GM19193 (cell line): ENCODE data around the gene CLCN3.

Source experiments
- POLR2A ChIP-seq: IDR thresholded peaks from 4 replicates; pipeline ENCODE4 v1.6.1; 2011; ENCODE audit not compliant: insufficient read depth, insufficient read length; ENCODE audit errors: extremely low read depth

The CLCN3 gene

DNA sequence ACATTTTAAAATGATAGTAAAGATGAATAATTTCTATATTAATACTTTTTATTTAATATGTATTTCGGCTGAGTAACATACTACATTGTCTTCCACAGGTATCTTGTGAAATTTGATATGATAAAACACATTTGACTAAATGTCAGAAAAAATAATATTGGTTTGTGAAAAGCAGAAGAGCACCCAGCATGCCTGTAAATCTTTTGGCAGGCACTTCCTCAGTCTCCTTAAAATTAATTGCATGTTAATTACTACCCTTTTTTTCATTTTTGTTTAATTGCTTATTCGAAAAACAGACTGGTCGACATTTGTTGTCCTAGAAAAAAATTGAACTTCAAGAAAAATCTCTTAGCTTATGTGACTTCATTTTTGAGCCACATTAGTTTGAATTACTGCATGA is 40.6 kb downstream of the CLCN3 start:
- no peak for TF ChIP-seq POLR2A

DNA sequence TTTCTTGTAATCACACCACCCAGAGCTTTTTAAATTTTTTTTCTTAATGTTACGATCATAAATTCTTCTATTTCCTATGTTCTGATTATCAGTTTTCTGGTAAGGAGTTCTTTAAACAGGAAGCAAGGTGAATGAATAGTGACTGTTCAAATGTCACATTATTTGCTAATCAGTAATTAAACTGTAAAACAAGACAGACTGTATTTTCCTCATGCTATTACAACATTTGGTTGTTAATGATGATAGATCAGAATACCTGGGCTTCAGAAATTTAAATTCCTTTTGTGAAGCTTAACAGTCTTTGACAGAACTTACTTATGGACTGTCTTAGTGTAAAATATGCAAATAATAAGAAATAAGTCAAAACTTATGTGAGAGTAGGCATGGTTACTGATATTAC is 41.4 kb downstream of the CLCN3 start:
- TF ChIP-seq POLR2A, result no peak

DNA sequence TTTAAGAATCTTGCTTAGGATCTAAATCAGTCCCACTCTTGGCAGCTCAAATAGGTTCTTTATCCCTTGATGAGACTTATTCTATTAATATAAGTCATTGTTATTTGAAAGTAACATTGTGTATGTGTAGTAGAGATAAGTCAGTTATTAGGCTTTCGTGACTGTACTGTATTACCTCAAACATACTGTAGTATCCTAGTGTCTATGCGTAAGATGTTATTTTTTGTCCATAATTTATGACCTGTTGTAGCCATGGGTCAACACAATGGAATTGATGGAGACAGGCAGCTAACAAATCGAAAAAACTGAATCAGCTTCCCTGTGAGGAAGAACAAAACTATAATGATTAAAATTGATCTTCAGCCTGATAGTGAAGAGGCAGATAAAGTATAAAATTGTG is 41.8 kb downstream of the CLCN3 start:
- TF ChIP-seq POLR2A, result no peak

DNA sequence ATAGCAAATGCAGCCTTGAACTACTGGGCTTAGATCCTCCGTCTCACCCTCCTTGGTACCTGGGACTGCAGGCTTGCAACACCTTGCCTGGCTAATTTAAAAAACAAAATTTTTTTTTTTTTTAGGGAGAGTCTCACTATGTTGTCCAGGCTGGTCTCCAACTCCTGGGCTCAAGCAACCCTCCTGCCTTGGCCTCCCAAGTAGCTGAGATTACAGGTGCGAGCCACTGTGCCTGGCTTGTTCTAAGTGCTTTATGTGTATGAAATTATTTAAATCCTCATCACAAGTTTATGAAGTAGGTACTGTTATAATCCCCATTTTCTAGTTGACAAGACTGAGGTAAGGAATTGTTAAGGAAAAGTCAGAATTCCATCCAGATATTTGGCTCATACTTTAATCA is 43.0 kb downstream of the CLCN3 start:
- TF ChIP-seq POLR2A, result no peak

DNA sequence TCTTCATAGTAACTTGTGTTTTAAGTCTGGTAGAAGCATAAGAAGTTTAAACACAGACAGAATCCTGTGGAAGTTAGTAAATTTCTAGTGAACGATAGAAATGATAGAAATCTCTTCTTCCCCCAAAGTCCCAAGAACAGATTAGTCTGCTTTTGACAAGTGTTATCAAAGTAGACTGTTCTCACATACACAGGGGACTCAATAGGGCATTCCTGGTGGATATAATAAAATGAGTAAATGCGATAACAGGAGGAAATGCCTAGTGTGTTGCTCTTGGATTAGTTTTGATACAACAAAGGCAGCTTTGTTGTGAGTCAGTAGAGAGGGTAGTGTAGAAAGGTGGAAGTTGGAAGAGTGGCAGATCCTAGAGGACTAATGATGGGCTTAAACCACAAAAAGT is 43.5 kb downstream of the CLCN3 start:
- no peak for TF ChIP-seq POLR2A

DNA sequence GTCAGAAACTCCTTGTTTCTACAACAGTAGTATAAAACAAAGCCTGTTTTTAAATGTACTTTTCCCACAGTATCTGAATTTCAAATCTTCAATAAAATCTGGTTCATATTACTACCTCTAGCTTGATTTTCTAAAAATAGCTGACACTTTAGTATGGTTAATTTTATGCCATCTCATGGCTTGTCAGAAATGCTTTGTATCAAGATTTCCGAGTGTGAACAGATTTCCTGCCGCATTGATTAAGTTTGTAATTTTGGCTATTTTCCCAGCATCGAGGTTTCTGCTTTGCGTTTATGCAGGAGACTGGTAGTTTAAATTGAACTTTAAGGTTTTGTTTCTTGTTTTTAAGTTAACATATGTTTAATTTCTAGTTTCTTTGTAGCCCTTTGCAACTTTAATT is 44.2 kb downstream of the CLCN3 start:
- TF ChIP-seq POLR2A, result no peak

DNA sequence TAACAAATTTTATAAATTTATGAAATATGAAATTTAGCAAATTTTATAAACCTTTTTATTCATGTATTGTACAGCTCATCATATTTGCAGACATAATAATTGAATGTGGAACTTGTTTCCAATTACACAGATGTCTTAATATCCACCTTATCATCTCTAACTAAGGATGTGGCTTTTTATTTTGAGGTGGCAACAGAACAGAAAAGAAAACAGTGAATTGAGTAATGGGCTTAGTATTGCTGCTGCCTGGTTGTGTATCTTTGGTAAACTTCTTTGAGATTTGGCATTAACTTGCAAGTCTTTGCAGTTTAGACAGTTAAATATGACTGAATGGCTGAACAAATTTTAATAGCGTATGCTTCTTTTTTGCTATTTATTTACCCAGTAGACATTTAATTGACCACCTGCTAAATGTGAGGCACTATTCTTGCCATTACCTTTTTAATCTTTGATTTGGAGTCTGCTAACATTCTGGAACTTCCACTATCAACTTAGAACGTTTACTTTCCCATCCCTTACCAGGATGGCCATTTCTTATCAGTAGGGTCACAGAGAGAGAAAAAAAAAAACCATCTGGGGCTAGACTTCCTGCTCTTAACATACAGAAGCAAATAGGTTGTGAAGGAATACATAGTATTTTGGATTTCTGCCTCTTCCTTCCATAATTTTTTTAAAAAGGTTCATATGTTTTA is 44.8 kb downstream of the CLCN3 start:
- no peak for TF ChIP-seq POLR2A

DNA sequence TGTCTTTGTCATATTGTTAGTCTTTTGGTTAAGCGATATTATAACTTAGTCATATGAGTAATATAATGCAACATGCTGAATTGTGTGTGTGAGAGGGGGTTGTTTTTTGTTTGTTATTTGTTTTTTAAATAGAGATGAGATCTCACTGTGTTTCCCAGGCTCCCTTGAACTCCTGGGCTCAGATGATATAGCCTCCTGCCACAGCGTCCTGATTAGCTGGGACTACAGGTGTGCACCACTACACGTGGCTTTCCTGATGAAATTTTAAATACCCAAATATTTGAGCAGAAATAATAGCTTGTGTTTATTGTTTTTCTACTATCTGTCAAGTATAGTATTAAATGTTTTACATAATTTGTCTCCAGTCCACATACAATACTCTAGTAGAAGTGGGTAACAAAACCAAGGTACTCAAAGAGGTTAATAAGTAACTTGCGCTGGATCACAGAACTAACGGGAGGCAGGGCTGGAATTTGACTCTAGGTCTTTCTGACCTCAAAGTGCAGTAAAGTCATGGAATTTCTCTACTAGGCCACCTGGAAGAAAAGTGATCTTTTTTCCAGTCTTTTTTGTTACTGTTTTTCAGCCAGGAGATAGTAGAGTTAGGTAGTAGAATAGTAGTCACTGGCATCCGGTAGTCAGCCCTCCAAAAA is 47.8 kb downstream of the CLCN3 start:
- TF ChIP-seq POLR2A, result no peak

DNA sequence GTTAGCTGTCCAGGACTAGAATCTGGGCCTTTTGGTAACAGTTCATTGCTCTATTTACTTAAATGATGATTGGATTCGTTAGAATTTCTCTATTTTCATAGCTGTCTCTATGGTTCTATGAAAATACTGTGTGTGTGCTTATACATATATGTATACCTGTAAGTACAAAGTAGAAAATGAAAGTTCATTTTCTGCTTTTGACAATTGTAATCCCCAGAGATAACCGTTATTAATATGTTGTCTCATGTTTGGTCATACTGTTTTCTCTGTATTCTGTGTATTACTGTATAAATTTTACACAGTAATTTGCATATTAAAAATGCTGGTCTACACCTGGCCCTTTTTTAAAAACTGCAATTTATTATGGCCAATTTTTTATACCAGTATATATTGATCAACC is 55.4 kb downstream of the CLCN3 start:
- no peak for TF ChIP-seq POLR2A

DNA sequence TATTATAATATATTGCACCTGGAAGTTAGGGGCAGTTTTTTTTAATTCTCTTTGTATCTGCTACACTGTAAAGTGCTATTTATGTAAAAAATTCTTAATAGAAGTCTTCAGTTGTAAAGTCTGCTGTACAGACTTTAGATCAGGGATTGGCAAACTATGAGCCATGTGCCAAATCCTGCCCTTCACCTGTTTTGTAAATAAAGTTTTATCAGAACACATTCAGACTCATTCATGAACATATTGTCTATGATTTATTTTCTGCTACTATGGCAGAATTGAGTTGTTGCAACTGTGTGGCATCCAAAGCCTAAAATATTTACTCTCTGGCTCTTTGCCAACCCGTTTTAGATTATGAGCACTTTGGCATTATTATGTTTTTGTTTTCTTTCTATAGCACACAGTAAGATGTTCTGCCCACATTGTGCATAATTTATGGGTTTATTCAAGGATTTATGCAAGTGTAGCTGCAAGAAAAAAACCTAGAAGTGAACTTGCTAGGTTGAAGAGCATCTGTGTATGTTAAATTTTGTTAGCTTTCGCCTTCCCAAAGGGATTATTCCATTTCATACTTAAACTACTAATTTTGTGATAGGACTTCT is 56.9 kb downstream of the CLCN3 start:
- TF ChIP-seq POLR2A, result no peak

DNA sequence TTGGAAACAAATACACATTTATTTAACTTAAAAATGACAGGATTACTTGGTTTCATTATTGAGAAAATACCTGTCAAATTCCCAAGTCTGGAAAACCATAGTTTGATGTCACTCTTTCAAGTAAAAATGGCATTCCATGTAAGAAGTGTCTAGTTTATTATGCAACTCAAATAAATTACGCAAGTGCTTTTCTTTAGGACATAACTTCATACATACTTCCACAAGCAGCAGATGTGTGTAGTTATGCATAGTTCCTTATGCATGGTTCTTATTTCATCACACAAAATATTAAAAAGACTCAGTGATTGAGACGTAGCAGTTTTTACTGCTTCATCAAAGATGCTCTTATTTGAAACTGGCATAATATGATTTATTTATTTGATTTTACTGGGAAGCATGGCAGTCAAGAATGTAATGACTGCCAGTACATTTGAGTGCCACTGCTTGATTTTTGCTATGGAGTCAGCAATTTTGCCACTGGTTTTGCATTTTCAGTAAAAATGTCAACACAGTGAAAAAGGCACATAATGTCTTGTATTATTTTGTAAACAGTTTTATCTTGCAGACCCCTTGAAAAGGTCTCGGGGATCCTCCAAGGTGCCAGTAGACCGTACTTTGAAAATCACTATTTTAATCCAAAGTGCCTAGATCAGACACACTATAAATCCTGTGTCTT is 62.1 kb downstream of the CLCN3 start:
- no peak for TF ChIP-seq POLR2A

DNA sequence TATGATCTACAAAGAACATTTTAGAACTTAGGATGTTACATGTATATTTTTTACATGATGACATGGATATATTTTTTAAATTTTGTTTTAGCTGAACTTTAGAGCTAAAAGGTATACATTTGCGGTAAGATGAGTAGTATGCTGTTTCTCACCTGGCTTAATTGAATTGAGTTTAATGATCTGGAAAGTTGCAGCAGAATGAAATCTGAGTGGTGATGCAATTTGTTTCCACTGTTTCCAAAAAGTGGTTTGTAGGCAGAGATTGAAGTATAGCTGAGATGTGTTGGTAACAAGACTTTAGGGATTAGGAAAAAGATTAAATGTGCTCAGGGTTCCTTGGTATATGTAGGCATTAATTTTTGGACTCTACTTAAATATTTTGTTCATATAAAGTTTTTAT is 69.3 kb downstream of the CLCN3 start:
- TF ChIP-seq POLR2A, result no peak

DNA sequence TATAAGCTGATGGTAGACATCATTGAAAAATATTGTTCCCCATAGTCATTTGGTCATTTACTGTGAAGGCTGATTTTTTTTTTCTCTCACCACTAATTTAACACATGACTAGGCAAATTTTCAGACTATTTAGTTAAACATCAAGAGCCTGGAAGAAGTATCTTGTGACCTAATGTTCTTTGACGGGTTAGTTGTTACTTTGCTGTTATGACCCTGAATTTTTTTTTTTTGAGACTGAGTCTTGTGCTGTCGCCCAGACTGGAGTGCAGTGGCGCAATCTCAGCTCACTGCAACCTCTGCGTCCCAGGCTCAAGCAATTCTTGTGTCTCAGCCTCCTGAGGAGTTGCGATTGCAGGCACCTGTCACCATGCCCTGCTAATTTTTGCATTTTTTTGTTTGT is 70.4 kb downstream of the CLCN3 start:
- TF ChIP-seq POLR2A, result no peak

DNA sequence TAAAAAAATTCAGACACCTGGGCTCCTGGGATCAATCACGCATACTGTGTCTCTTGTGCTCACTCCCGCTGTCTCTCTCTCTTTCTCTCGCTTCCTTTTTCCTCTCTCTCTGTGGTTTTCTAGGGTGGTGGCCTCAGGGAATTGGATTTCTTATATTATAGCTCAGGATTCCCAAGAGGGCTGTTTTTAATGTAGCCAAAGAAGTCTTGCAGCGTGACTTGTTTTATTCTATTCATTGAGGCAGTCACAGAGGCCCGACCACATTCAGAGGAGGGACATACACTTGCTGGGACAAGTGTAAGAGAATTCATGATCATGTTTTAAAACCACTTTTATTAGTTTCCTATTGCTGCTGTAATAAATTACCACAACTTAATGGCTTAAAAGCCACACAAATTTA is 78.0 kb downstream of the CLCN3 start:
- no peak for TF ChIP-seq POLR2A

DNA sequence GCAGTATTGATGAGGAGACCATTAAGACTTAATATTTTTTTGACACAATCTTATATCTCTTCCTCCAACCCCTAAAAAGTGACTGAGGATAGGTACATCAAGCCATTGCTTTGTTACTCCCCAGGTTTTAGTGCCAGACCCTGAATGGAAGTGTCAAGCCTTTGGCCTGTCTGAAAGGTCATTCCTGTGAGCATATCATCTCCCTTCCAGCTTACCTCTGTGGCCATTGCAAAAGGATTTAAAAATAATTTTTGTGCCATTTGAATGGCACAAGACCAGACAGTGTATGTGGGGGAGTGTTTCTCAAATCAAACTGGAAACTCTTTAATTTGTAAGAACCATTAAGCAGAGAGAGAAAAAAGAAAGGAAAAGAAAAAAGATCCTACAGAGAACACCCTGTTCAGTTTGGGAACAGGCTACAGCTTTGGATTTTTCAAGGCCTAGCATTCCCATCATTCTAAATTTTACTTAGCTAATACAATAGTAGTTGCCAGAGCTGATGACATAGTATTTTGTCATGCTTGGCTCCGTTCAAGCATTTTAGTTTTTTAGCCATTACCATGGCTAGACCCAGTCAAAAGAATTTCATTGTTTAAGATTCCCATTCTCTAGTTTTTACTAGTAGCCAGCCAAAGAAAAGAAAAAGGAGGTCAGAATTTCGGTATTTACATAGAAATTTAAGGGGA is 87.7 kb downstream of the CLCN3 start:
- no peak for TF ChIP-seq POLR2A

DNA sequence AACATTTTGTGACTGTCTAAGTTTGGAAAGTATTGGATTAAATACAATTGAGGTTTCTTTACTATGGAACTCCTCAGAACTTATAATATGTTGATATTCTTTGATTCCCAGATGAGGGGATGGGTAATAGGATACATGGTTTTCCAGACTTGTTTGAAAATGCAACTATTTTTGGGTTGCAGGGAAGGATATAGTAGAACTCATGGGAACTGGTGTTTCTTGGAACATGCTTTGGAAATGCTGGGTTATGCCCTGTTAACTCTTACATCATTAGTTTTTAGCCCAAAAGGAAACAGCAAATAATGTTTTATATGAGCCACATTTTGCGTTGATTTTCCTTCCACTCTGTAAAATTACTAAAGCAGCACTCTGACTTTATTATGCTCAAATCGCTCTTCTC is 95.4 kb downstream of the CLCN3 start:
- TF ChIP-seq POLR2A, result no peak

DNA sequence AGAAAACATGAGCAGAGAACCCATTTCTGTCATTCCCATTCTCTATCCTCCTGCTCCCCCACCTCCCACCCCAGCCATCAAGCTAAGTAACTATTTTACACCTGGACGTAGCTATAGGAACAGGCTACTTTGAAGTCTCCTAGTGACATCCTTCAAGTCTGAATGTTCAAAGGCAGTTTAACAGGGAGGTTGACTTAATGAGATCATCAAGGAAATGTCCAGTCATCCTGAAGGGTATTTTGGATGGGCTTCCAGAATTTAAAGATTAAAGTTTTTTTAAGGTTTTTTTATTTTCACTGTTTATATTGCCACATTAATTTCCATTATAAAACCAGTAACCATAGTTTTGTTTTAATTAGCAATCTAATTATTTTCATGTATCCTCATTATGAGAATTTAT is 96.3 kb downstream of the CLCN3 start:
- TF ChIP-seq POLR2A, result no peak
